Stimulated activated CD8-positive, alpha-beta memory T cell treated with anti-CD3 and anti-CD28 coated beads, Interleukin-7, amount 100 ng/mL, for 48 hours (primary cell): Measurements from ENCODE around the gene BLTP1.

Source experiments
- DNase-seq, 2 donors: peaks; one replicate each; pipeline ENCODE4 v3.0.0-alpha.2; 2020; ENCODE audit warnings: low read depth in 1 of 2; ENCODE audit errors: extremely low read depth in 1 of 2

The BLTP1 gene

GRCh38 chr4:122171323-122171722, 19.2 kb downstream of the BLTP1 start:
- no peak for DNase-seq

- no peak for DNase-seq
Measured at GRCh38 chr4:122172266-122172665, 20.1 kb downstream of the BLTP1 start.

- no peak for DNase-seq
Measured at GRCh38 chr4:122178961-122179360, 26.8 kb downstream of the BLTP1 start.

- DNase-seq: no peak
Measured at GRCh38 chr4:122195718-122196117, 43.6 kb downstream of the BLTP1 start.
